Panc1 (cell line): ENCODE measurements around the gene TEPSIN. TPM values are rescaled to one million over a fixed set of nuclear protein-coding genes. Genes with fewer than 3 reads are reported as not detected.

Experiments
- ATAC-seq: fragments of 200-7000 bp; cut with Tn5 transposase; 2 replicates; pipeline ENCODE4 v1.9.1; 2020; ENCODE audit warnings: mild to moderate bottlenecking, moderate library complexity
- BruUV-seq: library from RNA; stranded (reverse); fragments of 400-500 nt; replicated peaks from 2 replicates; lab custom pipeline; 2021; lab: Mats Ljungman, UMichigan
- CTCF ChIA-PET: fragments of 300-600 bp; sonication (Branson Sonifier 250); formaldehyde crosslinking; loops from one replicate; lab custom pipeline; 2022; ENCODE audit warnings: antibody characterized with exemption; lab: Charles Lee
- POLR2A ChIA-PET: fragments of 300-600 bp; sonication (Branson Sonifier 250); formaldehyde crosslinking; loops from one replicate; lab custom pipeline; 2022; ENCODE audit warnings: antibody characterized with exemption; lab: Charles Lee
- DNase-seq: peaks from one replicate; pipeline ENCODE4 v3.0.0-alpha.2; 2010; ENCODE audit warnings: low read depth, low spot score
- H3K27ac ChIP-seq: 2 replicates; pipeline ENCODE4 v1.5.1; 2011; ENCODE audit warnings: mild to moderate bottlenecking, low read length, inconsistent platforms
- H3K27me3 ChIP-seq: fragments of 200-500 bp; sonication (Bioruptor generic); 2 replicates; pipeline ENCODE4 v1.6.0; 2014; ENCODE audit warnings: low read length, inconsistent platforms; ENCODE audit not compliant: control insufficient read depth, insufficient read depth
- H3K36me3 ChIP-seq: fragments of 200-500 bp; sonication (Bioruptor generic); 2 replicates; pipeline ENCODE4 v1.5.1; 2014; ENCODE audit warnings: inconsistent platforms, mild to moderate bottlenecking, low read length, moderate library complexity; ENCODE audit not compliant: control insufficient read depth, insufficient read depth
- H3K4me1 ChIP-seq: 2 replicates; pipeline ENCODE4 v1.5.1; 2011; ENCODE audit warnings: inconsistent platforms, mild to moderate bottlenecking, low read length, moderate library complexity; ENCODE audit not compliant: control insufficient read depth, insufficient read depth
- H3K4me3 ChIP-seq, 2 experiments: 2 replicates each; pipeline ENCODE4 v1.5.1; 2011 to 2012; ENCODE audit warnings: low read depth in 2 of 2, low read length in 2 of 2, mild to moderate bottlenecking in 2 of 2, inconsistent platforms in 1 of 2, moderate library complexity in 1 of 2
- H3K9me3 ChIP-seq: fragments of 200-500 bp; sonication (Bioruptor generic); 2 replicates; pipeline ENCODE4 v1.5.1; 2014; ENCODE audit warnings: low read depth, mild to moderate bottlenecking, inconsistent platforms, low read length, moderate library complexity; ENCODE audit not compliant: control insufficient read depth, insufficient read depth
- CTCF ChIP-seq: fragments of 450-650 bp; IDR thresholded peaks from 2 replicates; pipeline ENCODE4 v1.5.1; 2017; ENCODE audit warnings: mild to moderate bottlenecking
- POLR2AphosphoS5 ChIP-seq: IDR thresholded peaks from 2 replicates; pipeline ENCODE4 v1.6.1; 2012; ENCODE audit warnings: mild to moderate bottlenecking, low read depth, low read length, moderate library complexity
- REST ChIP-seq, 2 experiments: IDR thresholded peaks; 2 replicates each; pipeline ENCODE4 v1.6.1; 2011 to 2012; ENCODE audit warnings: low read depth in 2 of 2, control low read depth in 1 of 2, low read length in 1 of 2, mild to moderate bottlenecking in 1 of 2, moderate library complexity in 1 of 2; ENCODE audit not compliant: insufficient read depth in 1 of 2
- SIN3A ChIP-seq: IDR thresholded peaks from 2 replicates; pipeline ENCODE4 v1.6.1; 2012; ENCODE audit warnings: low read depth, mild to moderate bottlenecking, low read length, moderate library complexity, borderline replicate concordance; ENCODE audit not compliant: insufficient read depth
- TCF7L2 ChIP-seq: IDR thresholded peaks from 2 replicates; pipeline ENCODE4 v1.6.1; 2011; ENCODE audit warnings: mild to moderate bottlenecking, low read depth, low read length, inconsistent platforms
- in situ Hi-C: cut with HindIII; loops from 2 replicates; pipeline ENCODE4 v1.10.0; 2016; ENCODE audit warnings: low sequenced_read_pairs, low pct_unique_long_range_greater_than_20kb
- intact Hi-C: fragments of 100-400 bp; cut with micrococcal nuclease; formaldehyde crosslinking; loops from one replicate; pipeline ENCODE4 v1.10.0; 2022; ENCODE audit not compliant: unreplicated experiment
- total RNA-seq: library from RNA; stranded (reverse); gene quantifications from one replicate; pipeline ENCODE4 v1.2.1, GENCODE V29; 2021; ENCODE audit not compliant: unreplicated experiment

The TEPSIN gene
- total RNA-seq, 1 experiment from 2014 or later: 44.9 TPM

- TF ChIP-seq TCF7L2: no peak
- TF ChIP-seq SIN3A: no peak
- no peak for TF ChIP-seq CTCF
- TF ChIP-seq POLR2AphosphoS5: no peak
- TF ChIP-seq REST (IDR thresholded peaks at IDR 0.05; ENCODE audit: insufficient read depth in 1 of 2, low read depth in 2 of 2, low read length in 1 of 2): no peak
- Histone ChIP-seq H3K9me3 (no peaks in the 10 kb centered on the region), H3K4me3 (no peak overlapping the region), H3K27ac (no peak overlapping the region), H3K27me3 (no peaks in the 10 kb centered on the region), H3K36me3 (peaks cover 11% of the 10 kb centered on the region; the same call in 1 of the 2 replicates), H3K4me1 (peaks cover 25% of the 10 kb centered on the region)
- BruUV-seq: no TSS peak
- in situ Hi-C loops: no loop called here
- intact Hi-C loops: no loop called here
- no peak for ATAC-seq
- DNase-seq: no peak
- POLR2A ChIA-PET: interaction anchor here (0.5 to 0.6 kb wide), 2 partner anchors 87 to 272 kb away, joined by 4 to 8 read pairs; no protein-coding TSS in a partner anchor
- CTCF ChIA-PET: no interaction called here
Measured at GRCh38 chr17:81235822-81236740, 2.8 kb downstream of the TEPSIN start.

- no peaks in the 10 kb centered on the region for H3K27me3 ChIP-seq
- ChIA-PET CTCF (no interaction called here), POLR2A (interaction anchor here (0.5 to 0.6 kb wide), 2 partner anchors 88 to 273 kb away, joined by 4 to 8 read pairs; no protein-coding TSS in a partner anchor)
- H3K36me3 ChIP-seq: peaks cover 11% of the 10 kb centered on the region; the same call in 1 of the 2 replicates
- H3K4me1 ChIP-seq: peaks cover 21% of the 10 kb centered on the region
- no TSS peak for BruUV-seq
- ATAC-seq: no peak
- in situ Hi-C loops (no loop called here), intact Hi-C loops (no loop called here)
- no peak for TF ChIP-seq TCF7L2
- TF ChIP-seq POLR2AphosphoS5: no peak
- TF ChIP-seq SIN3A: no peak
- TF ChIP-seq CTCF: no peak
- TF ChIP-seq REST (IDR thresholded peaks at IDR 0.05; ENCODE audit: insufficient read depth in 1 of 2, low read depth in 2 of 2, low read length in 1 of 2): no peak
- no peaks in the 10 kb centered on the region for H3K9me3 ChIP-seq
- no peak overlapping the region for H3K27ac ChIP-seq
- no peak for DNase-seq
- H3K4me3 ChIP-seq: no peak overlapping the region
Measured at GRCh38 chr17:81234940-81235821, 3.7 kb downstream of the TEPSIN start.
